ENCODE data around the gene C1orf159.
A peak's percentile ranks its signal among the peaks of the same experiment; 100 is the strongest.
"Not testable (repeated sequence)": the region's sequence is repeated elsewhere in the genome, so short reads cannot be mapped to it uniquely, and the experiment has no call there.

Gene C1orf159

GRCh38 chr1:1115786-1116700, at the start of gene C1orf159:
Gene C1orf159, minus strand, starts transcription at chr1:1116089. Its CDS starts 24,546 bp downstream, at chr1:1091543.
- peak; percentile 96 for DNase-seq

GRCh38 chr1:1165485-1165884, 49.6 kb upstream of the C1orf159 start:
- DNase-seq: no peak

- DNase-seq: peak; percentile 32
Measured at GRCh38 chr1:1164701-1165451, 49.0 kb upstream of the C1orf159 start.

GRCh38 chr1:1164361-1164700, 48.4 kb upstream of the C1orf159 start:
- DNase-seq: no peak

GRCh38 chr1:1163538-1164070, 47.7 kb upstream of the C1orf159 start:
- DNase-seq: no peak

- DNase-seq: peak; percentile 93
Measured at GRCh38 chr1:1162597-1163537, 47.0 kb upstream of the C1orf159 start.

- DNase-seq: peak; percentile 25
Measured at GRCh38 chr1:1161683-1162079, 45.8 kb upstream of the C1orf159 start.

- DNase-seq: no peak
Measured at GRCh38 chr1:1161078-1161682, 45.3 kb upstream of the C1orf159 start.

GRCh38 chr1:1160281-1160930, 44.5 kb upstream of the C1orf159 start:
- no peak for DNase-seq

GRCh38 chr1:1157914-1158710, 42.2 kb upstream of the C1orf159 start:
- peak; percentile 65 for DNase-seq

- peak; percentile 62 for DNase-seq
Measured at GRCh38 chr1:1157426-1157913, 41.6 kb upstream of the C1orf159 start.

- DNase-seq: no peak
Measured at GRCh38 chr1:1157033-1157365, 41.1 kb upstream of the C1orf159 start.

GRCh38 chr1:1156140-1157032, 40.5 kb upstream of the C1orf159 start:
- no peak for DNase-seq

GRCh38 chr1:1155258-1155657, 39.4 kb upstream of the C1orf159 start:
- no peak for DNase-seq

GRCh38 chr1:1153874-1154273, 38.0 kb upstream of the C1orf159 start:
- no peak for DNase-seq

GRCh38 chr1:1153215-1153614, 37.3 kb upstream of the C1orf159 start:
- DNase-seq: not testable (repeated sequence)

GRCh38 chr1:1152431-1152830, 36.5 kb upstream of the C1orf159 start:
- DNase-seq: not testable (repeated sequence)

- no peak for DNase-seq
Measured at GRCh38 chr1:1151306-1151705, 35.4 kb upstream of the C1orf159 start.

GRCh38 chr1:1150100-1150499, 34.2 kb upstream of the C1orf159 start:
- no peak for DNase-seq

- no peak for DNase-seq
Measured at GRCh38 chr1:1149416-1149815, 33.5 kb upstream of the C1orf159 start.

Data from NCI-H526 treated with DMSO at 0.1 percent for 48 hours (cell line).